ENCODE data around the gene PRR13. TPM values are rescaled to one million over a fixed set of nuclear protein-coding genes. Genes with fewer than 3 reads are reported as not detected.

PRR13 gene
- total and polyA plus RNA-seq, 2 of the 13 experiments (the other 11 are each of a cell fraction or from before 2014, with no cell fraction given) = 65.0 to 102 TPM

DNA sequence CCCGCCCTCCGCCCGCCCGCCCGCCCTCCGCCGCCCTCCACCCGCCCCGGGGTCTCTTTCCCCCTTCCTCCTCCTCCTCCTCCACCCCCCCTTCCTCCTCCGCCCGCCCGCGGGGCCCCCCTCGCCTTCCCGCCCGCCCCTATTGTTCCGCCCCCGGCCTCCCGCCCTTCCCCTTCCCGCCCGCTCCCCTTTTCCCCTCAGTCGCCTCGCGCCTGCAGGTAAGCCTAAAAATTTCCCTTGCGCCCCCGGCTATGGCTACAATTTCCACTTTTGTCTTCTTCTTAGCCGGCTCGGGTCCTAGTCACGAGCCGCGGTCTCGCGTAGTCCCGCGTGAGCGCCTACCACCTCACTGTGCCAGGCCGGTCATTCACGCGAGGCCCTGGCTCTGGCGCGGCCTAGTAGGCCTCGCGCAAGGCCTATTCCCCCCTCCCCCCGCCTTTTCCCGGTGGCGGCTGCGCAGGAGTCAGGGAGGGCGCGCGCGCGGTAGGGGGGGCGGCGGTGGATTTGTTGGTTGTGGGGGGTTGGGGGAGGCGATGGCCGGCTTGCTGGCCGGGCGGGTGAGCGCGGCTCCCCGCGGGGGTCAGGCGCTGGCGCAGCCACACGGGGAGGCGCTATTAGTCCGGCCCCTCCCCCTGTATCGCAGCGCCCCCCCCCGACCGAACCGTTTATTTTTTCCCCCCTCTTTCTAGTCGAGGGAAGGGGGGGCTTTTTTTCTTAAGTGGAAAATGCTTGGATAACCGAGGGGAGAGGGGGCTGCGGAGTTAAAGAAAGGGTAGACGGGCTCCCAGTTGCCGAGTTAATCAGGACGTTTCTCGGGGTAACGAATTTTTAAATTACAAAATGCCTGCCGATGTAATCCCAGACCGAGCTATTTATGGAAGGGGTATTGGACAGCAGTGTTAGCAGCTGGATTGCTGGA, 10.9 kb downstream of the PRR13 start (continued):
- TF ChIP-seq TAF15 (IDR thresholded peaks at IDR 0.05; ENCODE audit: low read depth, low read length, poor library complexity, severe bottlenecking) (no peak), POGZ (CRISPR knock-in tag; IDR thresholded peaks at IDR 0.05) (no peak; the same call in 1 of the 2 replicates), KAT8 (CRISPR knock-in tag; IDR thresholded peaks at IDR 0.05) (no peak), FOSL2 (CRISPR knock-in tag; IDR thresholded peaks at IDR 0.05) (0 out of 2 replicates have a peak, but pooled peaks have one; percentile 27), MEIS1 (CRISPR knock-in tag; IDR thresholded peaks at IDR 0.05; ENCODE audit: borderline replicate concordance) (no peak), ZNF274 (CRISPR knock-in tag; IDR thresholded peaks at IDR 0.05) (no peak; the same call in 1 of the 2 replicates), ZFX (CRISPR knock-in tag; IDR thresholded peaks at IDR 0.05; ENCODE audit: low read depth) (peak; percentile 100), HOXA5 (CRISPR knock-in tag; IDR thresholded peaks at IDR 0.05) (peak; percentile 29; the same call in 1 of the 2 replicates), ISX (CRISPR knock-in tag; conservative IDR thresholded peaks at IDR 0.05) (no peak; the same call in 1 of the 2 replicates), SRSF9 (IDR thresholded peaks at IDR 0.05; ENCODE audit: borderline replicate concordance, insufficient read depth, low read depth, low read length, poor library complexity, severe bottlenecking) (no peak), ZNF484 (CRISPR knock-in tag; IDR thresholded peaks at IDR 0.05; ENCODE audit: borderline replicate concordance, low read depth) (no peak; the same call in 1 of the 2 replicates), GTF3A (CRISPR knock-in tag; conservative IDR thresholded peaks at IDR 0.05) (no peak), PPARG (CRISPR knock-in tag; conservative IDR thresholded peaks at IDR 0.05) (no peak)
- TF ChIP-seq, protein P1, sequence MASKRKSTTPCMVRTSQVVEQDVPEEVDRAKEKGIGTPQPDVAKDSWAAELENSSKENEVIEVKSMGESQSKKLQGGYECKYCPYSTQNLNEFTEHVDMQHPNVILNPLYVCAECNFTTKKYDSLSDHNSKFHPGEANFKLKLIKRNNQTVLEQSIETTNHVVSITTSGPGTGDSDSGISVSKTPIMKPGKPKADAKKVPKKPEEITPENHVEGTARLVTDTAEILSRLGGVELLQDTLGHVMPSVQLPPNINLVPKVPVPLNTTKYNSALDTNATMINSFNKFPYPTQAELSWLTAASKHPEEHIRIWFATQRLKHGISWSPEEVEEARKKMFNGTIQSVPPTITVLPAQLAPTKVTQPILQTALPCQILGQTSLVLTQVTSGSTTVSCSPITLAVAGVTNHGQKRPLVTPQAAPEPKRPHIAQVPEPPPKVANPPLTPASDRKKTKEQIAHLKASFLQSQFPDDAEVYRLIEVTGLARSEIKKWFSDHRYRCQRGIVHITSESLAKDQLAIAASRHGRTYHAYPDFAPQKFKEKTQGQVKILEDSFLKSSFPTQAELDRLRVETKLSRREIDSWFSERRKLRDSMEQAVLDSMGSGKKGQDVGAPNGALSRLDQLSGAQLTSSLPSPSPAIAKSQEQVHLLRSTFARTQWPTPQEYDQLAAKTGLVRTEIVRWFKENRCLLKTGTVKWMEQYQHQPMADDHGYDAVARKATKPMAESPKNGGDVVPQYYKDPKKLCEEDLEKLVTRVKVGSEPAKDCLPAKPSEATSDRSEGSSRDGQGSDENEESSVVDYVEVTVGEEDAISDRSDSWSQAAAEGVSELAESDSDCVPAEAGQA (IDR thresholded peaks at IDR 0.05; ENCODE audit: low read depth) = no peak
- TF ChIP-seq, protein P1 (CRISPR knock-in tag; IDR thresholded peaks at IDR 0.05; ENCODE audit: borderline replicate concordance) = no peak
- TF ChIP-seq, protein P2, sequence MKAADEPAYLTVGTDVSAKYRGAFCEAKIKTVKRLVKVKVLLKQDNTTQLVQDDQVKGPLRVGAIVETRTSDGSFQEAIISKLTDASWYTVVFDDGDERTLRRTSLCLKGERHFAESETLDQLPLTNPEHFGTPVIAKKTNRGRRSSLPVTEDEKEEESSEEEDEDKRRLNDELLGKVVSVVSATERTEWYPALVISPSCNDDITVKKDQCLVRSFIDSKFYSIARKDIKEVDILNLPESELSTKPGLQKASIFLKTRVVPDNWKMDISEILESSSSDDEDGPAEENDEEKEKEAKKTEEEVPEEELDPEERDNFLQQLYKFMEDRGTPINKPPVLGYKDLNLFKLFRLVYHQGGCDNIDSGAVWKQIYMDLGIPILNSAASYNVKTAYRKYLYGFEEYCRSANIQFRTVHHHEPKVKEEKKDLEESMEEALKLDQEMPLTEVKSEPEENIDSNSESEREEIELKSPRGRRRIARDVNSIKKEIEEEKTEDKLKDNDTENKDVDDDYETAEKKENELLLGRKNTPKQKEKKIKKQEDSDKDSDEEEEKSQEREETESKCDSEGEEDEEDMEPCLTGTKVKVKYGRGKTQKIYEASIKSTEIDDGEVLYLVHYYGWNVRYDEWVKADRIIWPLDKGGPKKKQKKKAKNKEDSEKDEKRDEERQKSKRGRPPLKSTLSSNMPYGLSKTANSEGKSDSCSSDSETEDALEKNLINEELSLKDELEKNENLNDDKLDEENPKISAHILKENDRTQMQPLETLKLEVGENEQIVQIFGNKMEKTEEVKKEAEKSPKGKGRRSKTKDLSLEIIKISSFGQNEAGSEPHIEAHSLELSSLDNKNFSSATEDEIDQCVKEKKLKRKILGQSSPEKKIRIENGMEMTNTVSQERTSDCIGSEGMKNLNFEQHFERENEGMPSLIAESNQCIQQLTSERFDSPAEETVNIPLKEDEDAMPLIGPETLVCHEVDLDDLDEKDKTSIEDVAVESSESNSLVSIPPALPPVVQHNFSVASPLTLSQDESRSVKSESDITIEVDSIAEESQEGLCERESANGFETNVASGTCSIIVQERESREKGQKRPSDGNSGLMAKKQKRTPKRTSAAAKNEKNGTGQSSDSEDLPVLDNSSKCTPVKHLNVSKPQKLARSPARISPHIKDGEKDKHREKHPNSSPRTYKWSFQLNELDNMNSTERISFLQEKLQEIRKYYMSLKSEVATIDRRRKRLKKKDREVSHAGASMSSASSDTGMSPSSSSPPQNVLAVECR (CRISPR knock-in tag; IDR thresholded peaks at IDR 0.05; ENCODE audit: borderline replicate concordance) = peak; percentile 57; the same call in 1 of the 2 replicates

All from HepG2 (cell line).